Measurements from ENCODE around the gene UPK1B.
"Not testable (repeated sequence)": the region's sequence is repeated elsewhere in the genome, so short reads cannot be mapped to it uniquely, and the experiment has no call there.

UPK1B gene

DNA sequence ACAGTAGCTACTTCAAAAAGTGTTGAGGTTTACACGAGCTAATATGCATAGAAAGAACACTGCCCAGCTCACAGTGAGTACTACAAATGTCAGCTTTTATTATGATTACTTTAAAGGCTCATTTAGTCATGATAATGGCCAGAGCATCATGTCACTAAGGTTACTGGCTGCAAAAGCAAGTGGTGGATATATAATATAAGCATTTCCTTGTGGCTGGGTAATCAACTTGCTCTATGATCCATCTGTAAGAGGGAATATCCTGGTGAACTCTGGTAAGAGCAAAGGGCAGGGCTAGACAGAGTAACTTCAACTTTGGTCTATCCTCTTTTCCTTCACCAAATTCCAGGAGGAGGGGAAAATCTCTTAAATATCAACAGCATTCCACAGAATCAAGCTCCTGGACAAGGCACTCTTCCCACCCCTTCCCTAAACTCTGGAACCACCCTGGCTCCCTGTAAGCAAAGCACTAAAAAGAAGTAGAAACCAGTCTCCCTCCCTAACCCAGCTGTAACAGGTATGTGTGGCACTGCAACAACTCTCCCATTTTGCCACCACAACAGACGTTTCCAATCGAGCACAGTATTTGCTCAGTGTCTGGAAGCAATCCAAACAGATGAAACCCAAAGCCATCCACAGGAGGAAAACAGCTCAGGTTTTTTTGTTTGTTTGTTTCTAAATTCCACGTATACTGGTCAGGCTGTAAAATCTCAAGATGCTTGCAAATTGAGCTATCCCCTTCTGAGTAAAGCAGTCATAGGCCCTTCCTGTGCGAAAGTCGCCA lies 53.9 kb downstream of the UPK1B start:
- no peak for DNase-seq

DNA sequence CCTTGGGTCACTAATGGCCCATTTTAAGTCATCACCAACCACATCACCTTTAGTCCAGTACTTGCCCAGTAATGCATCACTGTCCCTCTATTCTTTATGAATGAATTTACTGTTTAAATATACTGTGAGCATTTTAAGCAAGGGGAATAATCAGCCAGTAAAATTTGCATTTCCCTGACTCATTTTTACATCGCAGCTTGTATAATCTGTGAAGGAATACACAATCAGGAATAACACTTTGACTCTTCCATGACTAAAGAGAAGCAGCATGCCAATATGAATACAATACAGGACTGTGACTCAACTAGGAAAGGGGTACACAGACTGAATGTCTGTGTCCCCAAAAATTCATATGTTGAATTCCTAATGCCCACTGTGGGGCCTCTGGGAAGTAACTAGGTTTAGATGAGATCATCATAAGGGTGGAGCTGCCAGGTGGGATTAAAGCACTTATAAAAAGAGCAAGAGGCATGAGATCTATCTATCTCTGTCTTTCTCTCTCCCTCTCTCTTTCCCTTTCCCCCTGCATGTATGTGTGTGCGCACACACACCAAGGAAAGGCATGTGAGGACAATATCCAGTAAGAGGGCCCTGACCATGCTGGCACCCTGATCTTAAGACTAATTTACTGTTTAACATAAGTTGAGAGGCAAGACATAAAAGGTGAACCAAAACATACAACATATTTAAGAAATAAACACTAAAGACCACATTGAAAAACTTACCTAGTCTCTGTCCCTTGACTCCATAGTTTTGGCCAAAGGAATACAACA lies 55.2 kb downstream of the UPK1B start:
- DNase-seq: no peak

DNA sequence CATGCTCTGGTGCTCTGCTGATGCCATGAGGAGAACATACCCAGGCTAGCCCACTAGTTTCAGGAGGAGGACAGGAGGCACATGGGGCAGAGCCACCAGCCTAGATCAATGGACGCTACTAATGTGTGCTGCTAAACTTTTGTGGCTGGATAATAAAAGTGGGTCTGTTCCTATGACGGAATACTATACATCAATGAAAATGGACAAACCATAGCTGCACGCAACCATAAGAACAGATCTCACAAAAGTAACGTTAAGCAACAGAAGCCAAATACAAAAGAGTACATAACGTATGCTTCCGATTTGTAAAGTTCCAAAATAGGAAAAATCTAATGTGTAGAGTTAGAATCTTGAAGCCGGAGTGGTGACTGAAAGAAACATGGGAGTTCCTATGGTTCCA lies 55.8 kb downstream of the UPK1B start:
- DNase-seq: no peak

DNA sequence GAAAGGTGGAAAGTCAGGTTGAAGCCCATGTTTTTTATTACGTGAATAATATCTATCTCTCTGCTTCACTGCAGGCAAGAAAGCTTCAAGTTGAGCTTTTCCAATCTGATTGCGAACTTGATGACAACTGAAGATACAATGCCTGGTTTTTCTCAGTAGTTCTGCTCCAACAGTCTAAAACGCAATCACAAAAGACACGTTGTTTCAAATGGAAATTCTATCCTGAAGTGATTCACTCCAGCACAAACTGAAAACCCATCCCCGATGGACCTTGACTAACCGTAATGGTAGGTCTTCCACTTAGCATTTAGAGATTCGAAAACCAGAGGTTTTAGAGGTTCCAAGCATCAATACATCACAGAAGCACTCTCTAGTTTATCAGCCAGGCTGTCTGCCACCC lies 56.7 kb downstream of the UPK1B start:
- no peak for DNase-seq

DNA sequence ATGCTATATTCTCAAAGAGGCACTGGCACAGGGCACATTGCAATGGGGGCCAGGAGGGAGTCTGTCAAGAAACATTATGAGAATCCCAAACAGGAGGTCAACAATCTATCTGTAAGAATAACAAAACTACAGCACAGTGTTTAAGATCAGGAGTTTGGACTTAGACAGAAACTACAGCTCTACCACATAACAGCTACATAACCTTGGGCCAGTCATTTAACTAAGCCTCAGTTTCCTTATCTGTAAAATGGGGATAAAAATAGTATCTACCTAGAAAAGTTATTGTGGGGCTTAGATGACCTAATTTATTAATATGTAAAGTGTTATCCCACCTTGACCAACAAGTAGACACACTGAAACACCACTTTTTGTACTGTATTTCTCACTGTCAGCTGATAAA lies 57.3 kb downstream of the UPK1B start:
- DNase-seq: no peak

DNA sequence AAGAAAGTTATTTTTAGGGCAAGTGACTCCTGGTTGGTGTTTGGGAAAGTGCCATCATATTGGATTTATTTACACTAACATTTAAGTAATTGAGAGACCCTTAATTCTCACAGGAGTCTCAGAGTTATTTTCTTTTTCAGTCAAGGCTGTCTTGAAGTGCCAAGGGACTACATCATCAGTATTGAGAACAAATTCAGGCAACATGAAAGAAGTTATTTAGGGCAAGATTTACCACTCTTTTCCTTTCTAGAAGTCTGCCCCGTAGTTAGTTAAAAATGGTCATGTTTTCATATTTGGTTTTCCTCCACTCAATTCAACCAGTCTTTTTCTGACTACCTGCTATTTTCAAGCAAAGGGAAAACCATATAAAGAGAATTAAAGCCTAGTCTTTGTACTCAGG lies 61.2 kb downstream of the UPK1B start:
- DNase-seq: no peak

DNA sequence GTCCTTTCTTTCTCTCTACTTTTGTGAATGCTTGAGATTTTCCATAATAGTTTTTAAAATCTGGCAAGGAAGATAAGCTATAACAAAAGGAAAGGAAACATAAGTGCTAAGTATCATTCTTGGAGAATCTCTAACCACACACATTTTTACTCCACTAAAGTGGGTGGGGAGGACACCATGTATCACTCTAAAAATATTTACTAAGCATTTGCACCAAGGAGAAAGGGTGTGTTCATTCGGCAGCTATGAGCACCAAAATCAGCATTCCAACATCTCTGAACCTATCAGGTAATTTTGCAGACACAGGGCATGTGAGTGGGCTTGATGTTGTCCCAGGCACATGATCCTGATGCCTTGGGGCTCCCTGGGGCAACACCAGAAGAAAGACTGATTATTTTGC lies 61.8 kb downstream of the UPK1B start:
- no peak for DNase-seq

DNA sequence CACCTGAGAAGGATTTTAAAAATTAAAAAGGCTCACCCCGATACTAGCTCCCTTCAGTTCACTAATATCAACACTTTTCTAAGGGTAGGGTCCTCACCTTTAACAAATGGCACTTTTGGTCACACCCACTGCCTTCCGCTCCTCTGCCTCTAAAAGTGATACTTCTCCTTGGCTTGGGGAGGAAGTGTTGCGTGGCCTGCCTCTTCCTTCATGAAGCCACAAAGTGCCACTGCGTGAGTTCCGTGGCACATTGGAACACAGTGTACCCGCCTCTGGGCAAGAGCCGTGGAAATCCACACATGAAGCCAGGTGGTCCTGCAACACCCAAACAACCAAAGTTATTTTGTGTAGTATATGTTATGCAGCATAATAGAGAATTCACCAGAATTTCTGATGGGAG lies 63.4 kb downstream of the UPK1B start:
- no peak for DNase-seq

DNA sequence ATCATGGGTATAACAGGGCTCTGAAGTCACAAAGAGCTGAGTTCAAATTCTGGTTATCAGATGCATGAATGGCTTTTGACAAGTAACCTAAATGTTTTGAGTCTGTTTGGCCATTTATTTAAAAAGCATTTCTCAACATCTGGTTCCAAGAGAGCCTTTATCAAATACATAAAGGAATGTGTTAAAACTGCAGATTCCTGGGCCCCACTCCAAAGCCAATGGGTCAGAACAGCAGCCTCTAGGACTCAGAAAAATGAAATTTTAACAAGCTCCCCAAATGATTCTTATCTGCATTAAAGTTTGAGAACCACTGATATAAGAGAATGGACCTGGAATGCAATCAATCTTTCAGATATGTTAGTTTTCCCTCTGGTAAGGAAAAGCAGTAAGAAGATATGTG lies 63.9 kb downstream of the UPK1B start:
- no peak for DNase-seq

DNA sequence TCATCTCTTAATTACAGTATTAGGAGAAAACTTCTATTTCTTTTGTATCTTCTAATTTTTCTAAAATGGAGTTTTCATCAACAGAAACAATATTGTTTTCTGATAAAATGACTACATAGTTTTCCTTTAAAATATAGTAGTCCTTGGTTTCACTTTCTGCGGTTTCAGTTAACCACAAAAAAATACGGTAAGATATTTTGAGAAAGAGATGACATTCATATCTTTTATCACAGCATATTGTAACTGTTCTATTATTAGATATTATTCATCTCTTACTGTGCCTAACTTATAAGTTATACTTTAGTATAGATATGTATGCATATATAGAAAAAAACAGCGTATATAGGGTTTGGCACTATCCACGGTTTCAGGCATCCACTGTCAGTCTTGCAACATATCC lies 65.0 kb downstream of the UPK1B start:
- no peak for DNase-seq

DNA sequence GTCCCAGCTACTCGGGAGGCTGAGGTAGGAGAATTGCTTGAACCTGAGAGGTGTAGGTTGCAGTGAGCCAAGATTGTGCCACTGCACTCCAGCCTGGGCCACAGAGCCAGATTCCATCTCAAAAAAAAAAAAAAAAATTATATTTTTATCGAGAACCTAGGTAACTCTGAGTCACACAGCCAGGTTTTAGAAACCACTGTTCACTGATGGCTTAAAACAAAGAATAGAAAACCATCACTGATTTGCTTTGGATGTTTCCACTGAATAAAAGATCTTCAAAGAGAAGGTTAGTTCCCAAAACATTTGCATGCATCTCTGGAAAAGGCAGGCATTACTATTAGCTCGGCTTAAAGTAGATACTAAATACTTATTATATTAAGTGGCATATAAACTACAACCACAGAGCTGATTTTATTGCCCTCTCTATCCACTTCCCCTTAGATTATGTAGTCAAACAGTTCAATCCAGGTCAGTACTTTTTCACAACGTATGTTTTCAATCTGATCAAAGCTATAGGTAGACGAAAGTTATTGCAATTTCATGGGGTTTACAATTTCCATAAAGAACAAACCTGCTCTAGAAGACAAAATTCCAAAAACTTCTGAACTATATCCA lies 65.9 kb downstream of the UPK1B start:
- DNase-seq: no peak

DNA sequence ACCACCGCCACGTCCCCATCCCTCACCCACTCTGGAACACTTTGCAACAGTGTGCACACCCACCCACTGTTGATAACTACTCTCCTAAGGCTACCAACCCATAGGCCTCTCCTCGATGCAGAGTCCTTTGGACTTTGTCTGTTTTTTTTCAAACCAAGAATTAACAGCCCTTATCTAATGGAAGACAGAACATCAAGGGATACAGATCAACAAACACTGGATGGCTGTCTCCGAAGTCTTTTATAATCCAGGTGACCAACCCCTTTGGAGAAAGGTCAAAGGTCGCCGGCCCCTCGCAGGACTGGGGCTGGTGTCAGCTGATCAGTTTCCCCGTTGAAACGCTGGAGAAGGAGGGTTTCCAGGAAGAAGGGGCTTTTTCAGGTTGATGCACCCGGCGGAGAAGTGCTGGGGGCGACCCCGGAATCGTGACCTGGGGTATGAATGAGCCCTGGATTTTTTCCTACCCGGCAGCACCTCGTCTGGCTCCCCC lies 66.7 kb downstream of the UPK1B start:
- DNase-seq: no peak

DNA sequence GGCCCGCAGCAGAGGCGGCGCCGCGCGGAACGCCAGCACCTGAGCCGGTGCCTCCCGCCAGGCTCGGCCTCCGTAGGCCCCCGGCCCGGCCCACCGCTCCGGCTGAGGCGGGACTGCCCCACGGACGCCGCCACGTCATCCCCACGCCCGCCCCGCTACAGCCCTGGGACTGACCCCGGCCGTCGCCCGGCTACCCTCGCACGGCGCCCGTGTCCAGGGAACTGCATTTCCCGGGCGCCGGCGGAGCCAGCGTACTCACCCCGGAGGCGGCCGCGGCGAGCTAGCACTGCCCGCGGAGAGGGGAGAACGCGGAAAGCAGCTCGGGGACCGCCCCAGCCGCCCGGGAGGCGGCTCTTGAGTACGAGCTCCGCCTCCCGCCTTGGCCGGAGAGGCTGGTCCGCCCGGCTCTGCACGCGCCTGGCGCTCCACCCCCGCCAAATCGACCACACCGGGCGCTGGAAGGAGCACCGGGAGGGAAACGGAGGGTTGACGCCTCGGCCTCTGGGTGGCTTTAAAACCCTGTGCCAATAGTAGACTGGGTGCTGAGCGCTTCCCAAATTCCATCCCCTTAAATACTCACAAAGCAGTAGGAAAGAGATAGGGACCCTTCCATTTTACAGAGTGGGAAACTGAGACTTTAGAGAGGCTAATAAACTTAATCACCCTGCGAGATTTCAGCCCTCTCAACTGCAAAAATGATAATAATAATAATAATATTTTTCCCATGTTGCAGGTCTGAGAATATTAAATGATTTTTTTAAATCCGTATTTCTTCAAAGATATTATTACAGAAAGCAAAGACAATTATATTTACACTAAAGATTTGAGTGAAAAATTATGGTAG lies 67.4 kb downstream of the UPK1B start, which contains the start of gene B4GALT4:
Gene B4GALT4 (minus strand): TSS at position 288 of the 844 bp plus-strand sequence. CDS start 10,779 bp downstream, outside the sequence.
- peak; percentile 65 for DNase-seq

DNA sequence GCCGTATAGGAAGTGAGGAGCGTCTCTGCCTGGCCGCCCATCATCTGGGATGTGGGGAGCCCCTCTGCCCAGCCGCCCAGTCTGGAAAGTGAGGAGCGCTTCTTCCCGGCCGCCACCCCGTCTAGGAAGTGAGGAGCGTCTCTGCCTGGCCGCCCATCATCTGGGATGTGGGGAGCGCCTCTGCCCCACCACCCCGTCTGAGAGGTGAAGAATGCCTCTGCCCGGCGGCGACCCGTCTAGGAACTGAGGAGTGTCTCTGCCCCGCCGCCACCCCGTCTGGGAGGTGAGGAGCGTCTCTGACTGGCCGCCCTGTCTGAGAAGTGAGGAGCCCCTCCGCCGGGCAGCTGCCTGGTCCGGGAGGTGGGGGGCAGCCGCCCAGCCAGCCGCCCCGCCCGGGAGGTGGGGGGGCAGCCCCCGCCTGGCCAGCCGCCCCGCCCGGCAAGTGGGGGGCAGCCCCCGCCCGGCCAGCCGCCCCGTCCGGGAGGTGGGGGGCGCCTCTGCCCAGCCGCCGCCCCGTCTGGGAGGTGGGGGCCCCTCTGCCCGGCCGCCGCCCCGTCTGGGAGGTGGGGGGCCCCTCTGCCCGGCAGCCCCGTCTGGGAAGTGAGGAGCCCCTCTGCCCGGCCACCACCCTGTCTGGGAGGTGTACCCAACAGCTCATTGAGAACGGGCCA lies 69.1 kb downstream of the UPK1B start:
- not testable (repeated sequence) for DNase-seq

DNA sequence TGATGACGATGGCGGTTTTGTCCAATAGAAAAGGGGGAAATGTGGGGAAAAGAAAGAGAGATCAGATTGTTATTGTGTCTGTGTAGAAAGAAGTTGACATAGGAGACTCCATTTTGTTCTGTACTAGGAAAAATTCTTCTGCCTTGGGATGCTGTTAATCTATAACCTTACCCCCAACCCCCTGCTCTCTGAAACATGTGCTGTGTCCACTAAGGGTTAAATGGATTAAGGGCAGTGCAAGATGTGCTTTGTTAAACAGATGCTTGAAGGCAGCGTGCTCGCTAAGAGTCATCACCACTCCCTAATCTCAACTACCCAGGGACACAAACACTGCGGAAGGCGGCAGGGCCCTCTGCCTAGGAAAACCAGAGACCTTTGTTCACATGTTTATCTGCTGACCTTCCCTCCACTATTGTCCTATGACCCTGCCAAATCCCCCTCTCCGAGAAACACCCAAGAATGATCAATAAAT lies 69.7 kb downstream of the UPK1B start:
- DNase-seq: not testable (repeated sequence)

DNA sequence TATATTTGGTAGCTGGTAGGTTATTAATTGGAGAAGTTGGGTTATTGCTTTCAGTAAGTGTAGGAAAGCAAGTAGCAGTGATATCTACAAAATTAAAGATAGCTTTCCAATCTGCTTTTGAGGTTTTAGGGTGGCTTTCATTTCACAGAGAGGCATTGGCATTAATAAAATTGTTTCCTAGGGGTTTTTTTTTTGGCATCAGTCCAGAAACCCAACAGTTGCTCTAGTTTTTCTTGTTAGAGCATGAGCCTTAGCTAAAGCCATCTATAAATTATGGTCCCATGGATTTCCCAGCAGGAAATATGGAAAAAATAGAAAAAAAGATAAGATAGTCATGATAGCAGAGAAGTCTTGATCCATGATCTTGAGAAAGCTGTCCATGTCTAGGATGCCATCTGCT lies 70.3 kb downstream of the UPK1B start:
- no peak for DNase-seq

DNA sequence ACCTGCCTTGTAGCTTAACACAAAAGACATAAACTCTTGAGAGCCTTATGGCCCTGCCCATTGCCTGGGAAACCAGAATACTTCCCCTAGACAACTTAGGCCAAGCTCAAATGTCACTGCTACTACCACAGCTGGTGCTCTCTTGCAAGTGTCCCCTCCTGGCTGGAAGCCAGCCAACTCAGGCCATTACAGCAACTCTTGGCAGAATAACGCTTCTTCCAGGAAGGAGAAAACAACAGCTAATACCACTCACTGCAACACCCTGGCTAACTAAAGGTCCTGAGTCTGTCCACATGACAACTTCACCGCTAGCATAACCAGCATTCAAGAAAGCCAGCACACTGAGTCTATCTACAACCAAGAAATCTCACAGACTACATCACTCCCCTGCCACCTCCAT lies 72.4 kb downstream of the UPK1B start:
- no peak for DNase-seq
